BE2C (cell line): ENCODE measurements around the gene CHST2.

Experiments
- DNase-seq: peaks from one replicate; pipeline ENCODE4 v3.0.0-alpha.2; 2020
- H3K27me3 ChIP-seq: fragments of 250-450 bp; sonication (Bioruptor Pico); 2 replicates; pipeline ENCODE4 v1.5.1; 2020; ENCODE audit warnings: mild to moderate bottlenecking
- H3K36me3 ChIP-seq: fragments of 250-450 bp; sonication (Bioruptor Pico); 2 replicates; pipeline ENCODE4 v1.5.1; 2020; ENCODE audit warnings: mild to moderate bottlenecking
- H3K4me1 ChIP-seq: fragments of 250-450 bp; sonication (Bioruptor Pico); 2 replicates; pipeline ENCODE4 v1.5.1; 2020
- H3K4me3 ChIP-seq: 2 replicates; pipeline ENCODE4 v1.5.1; 2011; ENCODE audit warnings: low read depth, low read length
- H3K9me3 ChIP-seq: fragments of 250-450 bp; sonication (Bioruptor Pico); 2 replicates; pipeline ENCODE4 v1.5.1; 2020
- CTCF ChIP-seq: IDR thresholded peaks from 2 replicates; pipeline ENCODE4 v1.5.1; 2012; ENCODE audit warnings: mild to moderate bottlenecking, low read depth, low read length

The CHST2 gene

GRCh38 chr3:143147707-143148106 lies 28.1 kb downstream of the CHST2 start:
- no peak for DNase-seq
- Histone ChIP-seq H3K27me3 (no peaks in the 10 kb centered on the region), H3K4me3 (no peak overlapping the region), H3K4me1 (no peaks in the 10 kb centered on the region), H3K36me3 (no peaks in the 10 kb centered on the region), H3K9me3 (no peaks in the 10 kb centered on the region)
- no peak for TF ChIP-seq CTCF

- H3K36me3 ChIP-seq, result no peaks in the 10 kb centered on the region
- H3K4me1 ChIP-seq, result no peaks in the 10 kb centered on the region
- TF ChIP-seq CTCF, result no peak
- no peaks in the 10 kb centered on the region for H3K9me3 ChIP-seq
- no peaks in the 10 kb centered on the region for H3K27me3 ChIP-seq
- H3K4me3 ChIP-seq, result no peak overlapping the region
- DNase-seq, result no peak
Observed at GRCh38 chr3:143150071-143150470, 30.5 kb downstream of the CHST2 start.

- Histone ChIP-seq H3K36me3 (no peaks in the 10 kb centered on the region), H3K4me3 (no peak overlapping the region), H3K4me1 (no peaks in the 10 kb centered on the region), H3K9me3 (no peaks in the 10 kb centered on the region), H3K27me3 (no peaks in the 10 kb centered on the region)
- no peak for TF ChIP-seq CTCF
- no peak for DNase-seq
Observed at GRCh38 chr3:143151004-143151731, 31.6 kb downstream of the CHST2 start.

- Histone ChIP-seq H3K27me3 (no peaks in the 10 kb centered on the region), H3K4me3 (no peak overlapping the region), H3K36me3 (no peaks in the 10 kb centered on the region), H3K9me3 (no peaks in the 10 kb centered on the region), H3K4me1 (no peaks in the 10 kb centered on the region)
- no peak for TF ChIP-seq CTCF
- DNase-seq, result no peak
Observed at GRCh38 chr3:143152043-143152442, 32.5 kb downstream of the CHST2 start.

GRCh38 chr3:143155756-143156155 lies 36.2 kb downstream of the CHST2 start:
- Histone ChIP-seq H3K9me3 (no peaks in the 10 kb centered on the region), H3K27me3 (no peaks in the 10 kb centered on the region), H3K36me3 (no peaks in the 10 kb centered on the region), H3K4me3 (no peak overlapping the region), H3K4me1 (no peaks in the 10 kb centered on the region)
- DNase-seq, result no peak
- TF ChIP-seq CTCF, result no peak
